A172 (cell line): Measurements from ENCODE around the gene HHEX. TPM values are rescaled to one million over a fixed set of nuclear protein-coding genes. Genes with fewer than 3 reads are reported as not detected.
"Not testable (repeated sequence)": the region's sequence is repeated elsewhere in the genome, so short reads cannot be mapped to it uniquely, and the experiment has no call there.

ENCODE experiments used
- DNase-seq: peaks from one replicate; pipeline ENCODE4 v3.0.0-alpha.2; 2015; ENCODE audit warnings: low spot score
- total RNA-seq: library from RNA; depleted of rRNA; stranded (reverse); fragments of >200 nt; shearing (Covaris generic); gene quantifications from 2 replicates; pipeline ENCODE4 v1.2.3, GENCODE V29; 2014; rRNA removed

HHEX gene
- total RNA-seq, 1 experiment from 2014 or later, result not detected

GRCh38 chr10:92732958-92733357, 43.2 kb downstream of the HHEX start:
- no peak for DNase-seq

- no peak for DNase-seq
These were observed 44.5 kb downstream of the HHEX start for GRCh38 chr10:92734301-92734700.

- no peak for DNase-seq
These were observed 46.2 kb downstream of the HHEX start for GRCh38 chr10:92735938-92736337.

- DNase-seq, result no peak
These were observed 47.7 kb downstream of the HHEX start for GRCh38 chr10:92737484-92737883.

GRCh38 chr10:92740762-92741161, 51.0 kb downstream of the HHEX start:
- DNase-seq, result no peak

- not testable (repeated sequence) for DNase-seq
These were observed 52.0 kb downstream of the HHEX start for GRCh38 chr10:92741741-92742140.

- DNase-seq, result no peak
These were observed 52.8 kb downstream of the HHEX start for GRCh38 chr10:92742331-92743228.

Other genes starting within 250 kb of the HHEX start
- 55.1 and 72.9 TPM in 2 replicates for gene IDE, start 115.9 kb upstream of the HHEX start, total RNA-seq
- gene KIF11, start 96.8 kb upstream of the HHEX start, total RNA-seq, result 68.6 and 74.3 TPM in 2 replicates
- 15.7 and 17.6 TPM in 2 replicates for gene EXOC6, start 158.6 kb downstream of the HHEX start, total RNA-seq